ENCODE data around the gene KY. TPM values are rescaled to one million over a fixed set of nuclear protein-coding genes. Genes with fewer than 3 reads are reported as not detected.

Gene KY
- total and polyA plus RNA-seq, 2 experiments from 2014 or later, result not detected

- TF ChIP-seq ZNF462 (CRISPR knock-in tag; IDR thresholded peaks at IDR 0.05) (no peak), REST (IDR thresholded peaks at IDR 0.05; ENCODE audit: unreplicated experiment) (no peak), JUNB (IDR thresholded peaks at IDR 0.05; ENCODE audit: unreplicated experiment) (no peak), STAT1 (IDR thresholded peaks at IDR 0.05; ENCODE audit: unreplicated experiment) (no peak)
Measured at GRCh38 chr3:134666466-134666865, 15.6 kb upstream of the KY start (continued).

- Histone ChIP-seq H3K4me2 (no peak overlapping the region), H3K36me3 (ENCODE audit: insufficient read depth) (no peaks in the 10 kb centered on the region), H4K20me1 (replicated peaks; ENCODE audit: insufficient read depth) (no peaks in the 10 kb centered on the region)
- TF ChIP-seq REST (IDR thresholded peaks at IDR 0.05; ENCODE audit: unreplicated experiment) (no peak), CTCF (conservative IDR thresholded peaks at IDR 0.05; ENCODE audit: low read depth in 2 of 2) (no peak), POLR2AphosphoS5 (IDR thresholded peaks at IDR 0.05; ENCODE audit: low read depth) (no peak), CREB1 (CRISPR knock-in tag; IDR thresholded peaks at IDR 0.05; ENCODE audit: low read depth) (no peak), JUNB (IDR thresholded peaks at IDR 0.05; ENCODE audit: unreplicated experiment) (no peak), STAT1 (IDR thresholded peaks at IDR 0.05; ENCODE audit: unreplicated experiment) (no peak), EZH2phosphoT487 (IDR thresholded peaks at IDR 0.05; ENCODE audit: unreplicated experiment) (no peak)
Measured at GRCh38 chr3:134666052-134666451, 15.2 kb upstream of the KY start.

More at GRCh38 chr3:134666052-134666451, 15.2 kb upstream of the KY start:
- H3F3A ChIP-seq (replicated peaks; ENCODE audit: low read depth), result no peaks in the 10 kb centered on the region
- ATAC-seq, result no peak
- Mint-ChIP-seq H3K4me1 (no peaks in the 10 kb centered on the region; the same call in 2 of the 3 replicates), H3K9me3 (no peaks in the 10 kb centered on the region), H3K27me3 (ENCODE audit: insufficient read depth, low read depth, poor library complexity) (peaks cover 6% of the 10 kb centered on the region), H3K27ac (no peak overlapping the region), H3K36me3 (ENCODE audit: low read depth) (no peaks in the 10 kb centered on the region), H3K4me3 (no peak overlapping the region)
- H3K4me3 ChIP-seq, result no peak overlapping the region
- DNase-seq (ENCODE audit: low spot score), result no peak
- H3K4me1 ChIP-seq (ENCODE audit: insufficient read depth), result no peaks in the 10 kb centered on the region
- no peaks in the 10 kb centered on the region for H3K79me2 ChIP-seq (replicated peaks; ENCODE audit: insufficient read depth)
- H3K27me3 ChIP-seq (ENCODE audit: insufficient read depth), result no peaks in the 10 kb centered on the region
- peaks cover 3% of the 10 kb centered on the region for H3K9me2 ChIP-seq (ENCODE audit: insufficient read depth)
- H3K27ac ChIP-seq (ENCODE audit: low read depth), result no peak overlapping the region
- H2AFZ ChIP-seq, result no peak overlapping the region

Data from GM23338 (cell line).